Esophagus squamous epithelium (tissue), 5 donors: ENCODE results near the gene C2orf76. TPM values are rescaled to one million over a fixed set of nuclear protein-coding genes. Genes with fewer than 3 reads are reported as not detected.

Source experiments
- DNase-seq: peaks from one replicate; lab custom pipeline; 2025; lab: John Stamatoyannopoulos, UW
- H3K27ac ChIP-seq, 4 donors: fragments of 200-600 bp; sonication (generic); one replicate each; pipeline ENCODE4 v1.5.1; 2016 to 2019; ENCODE audit warnings: mild to moderate bottlenecking in 1 of 4
- H3K27me3 ChIP-seq, 4 donors: fragments of 200-600 bp; sonication (generic); 1 replicate in 3 of 4; 2 replicates in 1 of 4; pipeline versions ENCODE4 v1.5.1 to v1.6.0; 2017 to 2021; ENCODE audit warnings: antibody characterized with exemption in 1 of 4
- H3K36me3 ChIP-seq, 3 donors: fragments of 200-600 bp; sonication (generic); one replicate each; pipeline ENCODE4 v1.5.1; 2016 to 2019
- H3K4me1 ChIP-seq, 3 donors: fragments of 200-600 bp; sonication (generic); one replicate each; pipeline ENCODE4 v1.5.1; 2017 to 2019
- H3K4me3 ChIP-seq, 4 donors: fragments of 200-600 bp; sonication (generic); 1 replicate in 3 of 4; 2 replicates in 1 of 4; pipeline ENCODE4 v1.5.1; 2016 to 2019; ENCODE audit warnings: mild to moderate bottlenecking in 2 of 4, moderate library complexity in 1 of 4
- H3K9me3 ChIP-seq, 3 donors: fragments of 200-600 bp; sonication (generic); one replicate each; pipeline ENCODE4 v1.5.1; 2016 to 2019
- POLR2A ChIP-seq, 4 donors: fragments of 450-650 bp; IDR thresholded peaks; one replicate each; pipeline ENCODE4 v1.6.1; 2017; ENCODE audit warnings: antibody characterized with exemption in 4 of 4, mild to moderate bottlenecking in 4 of 4, moderate library complexity in 3 of 4
- WGBS, 2 donors: methylation state at CpG; one replicate each; pipeline ENCODE4 v1.1.5; 2018; 5-methylcytosine and 5-hydroxymethylcytosine counted together
- intact Hi-C: fragments of 100-400 bp; cut with DNase I; formaldehyde crosslinking; loops from one replicate; pipeline ENCODE4 v1.15.0; 2022
- total RNA-seq, 4 donors: library from RNA; depleted of rRNA; stranded (reverse); fragments of >200 nt; gene quantifications; one replicate each; pipeline ENCODE4 v1.1.0, GENCODE V29; 2016
- TF ChIP-seq, protein P1 (sequence below), 6 experiments: fragments of 450-650 bp in 4 of 6; fragments of 200-600 bp in 2 of 6; sonication (generic) in 2 of 6; IDR thresholded peaks; one replicate each; pipeline ENCODE4 v1.5.1; 2016 to 2019; ENCODE audit warnings: antibody characterized with exemption in 6 of 6, mild to moderate bottlenecking in 4 of 6, moderate library complexity in 4 of 6
- donor health status: DM: yes; HTN: yes; CAD: no.

Gene C2orf76
- total RNA-seq, 4 donors from 2014 or later: 5.7 to 9.7 (median 8.4) TPM

DNA sequence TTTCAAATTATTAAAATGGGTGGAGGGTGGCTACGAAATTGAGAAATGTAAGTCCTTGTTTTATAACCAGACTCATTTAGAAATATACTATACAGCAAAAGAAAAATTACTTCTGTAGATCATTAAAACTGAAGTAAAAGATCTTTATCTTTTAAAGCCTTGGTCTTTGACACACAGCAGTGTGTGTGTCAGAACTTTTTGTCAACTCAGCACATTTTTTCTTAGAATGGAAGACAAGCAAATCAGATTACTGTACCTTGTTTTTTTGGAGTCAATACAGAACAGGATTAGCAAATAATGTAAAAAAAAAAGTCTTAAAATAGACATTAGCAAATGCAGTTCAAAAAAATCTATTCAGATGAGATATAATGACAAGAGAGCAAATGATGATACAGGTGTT lies 49.1 kb downstream of the C2orf76 start:
- 86 to 96% methylated on average over 1 of the region's 1 CpG for WGBS, 2 donors
- Histone ChIP-seq H3K27me3 (no peaks in the 10 kb centered on the region), H3K4me1 (peaks cover 0 to 54% (median 0%) of the 10 kb centered on the region in 3 donors), H3K9me3 (no peaks in the 10 kb centered on the region), H3K36me3 (no peaks in the 10 kb centered on the region), H3K4me3 (no peak overlapping the region), H3K27ac (no peak overlapping the region)
- intact Hi-C loops: no loop called here
- TF ChIP-seq POLR2A (IDR thresholded peaks at IDR 0.05): no peak
- TF ChIP-seq, protein P1, sequence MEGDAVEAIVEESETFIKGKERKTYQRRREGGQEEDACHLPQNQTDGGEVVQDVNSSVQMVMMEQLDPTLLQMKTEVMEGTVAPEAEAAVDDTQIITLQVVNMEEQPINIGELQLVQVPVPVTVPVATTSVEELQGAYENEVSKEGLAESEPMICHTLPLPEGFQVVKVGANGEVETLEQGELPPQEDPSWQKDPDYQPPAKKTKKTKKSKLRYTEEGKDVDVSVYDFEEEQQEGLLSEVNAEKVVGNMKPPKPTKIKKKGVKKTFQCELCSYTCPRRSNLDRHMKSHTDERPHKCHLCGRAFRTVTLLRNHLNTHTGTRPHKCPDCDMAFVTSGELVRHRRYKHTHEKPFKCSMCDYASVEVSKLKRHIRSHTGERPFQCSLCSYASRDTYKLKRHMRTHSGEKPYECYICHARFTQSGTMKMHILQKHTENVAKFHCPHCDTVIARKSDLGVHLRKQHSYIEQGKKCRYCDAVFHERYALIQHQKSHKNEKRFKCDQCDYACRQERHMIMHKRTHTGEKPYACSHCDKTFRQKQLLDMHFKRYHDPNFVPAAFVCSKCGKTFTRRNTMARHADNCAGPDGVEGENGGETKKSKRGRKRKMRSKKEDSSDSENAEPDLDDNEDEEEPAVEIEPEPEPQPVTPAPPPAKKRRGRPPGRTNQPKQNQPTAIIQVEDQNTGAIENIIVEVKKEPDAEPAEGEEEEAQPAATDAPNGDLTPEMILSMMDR (IDR thresholded peaks at IDR 0.05): no peak
- DNase-seq: no peak

DNA sequence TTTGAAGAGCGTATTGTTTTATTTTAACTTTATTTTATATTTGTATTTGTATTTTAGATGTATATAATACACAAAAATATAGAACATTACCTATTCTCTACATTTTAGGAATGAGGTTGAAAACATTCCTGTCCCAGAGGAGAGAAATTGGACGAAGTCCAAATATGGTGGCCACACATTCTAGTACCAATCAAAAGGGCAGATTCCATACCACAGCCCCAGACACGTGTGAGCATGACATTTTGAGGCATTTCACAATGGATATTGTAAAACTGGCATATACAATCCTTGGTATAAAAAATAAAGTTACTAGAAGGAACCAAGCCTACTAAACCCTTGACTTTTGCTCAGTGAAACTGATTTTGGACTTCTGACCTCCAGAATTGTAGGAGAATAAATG lies 50.6 kb downstream of the C2orf76 start:
- Histone ChIP-seq H3K4me1 (peaks cover 0 to 53% (median 0%) of the 10 kb centered on the region in 3 donors), H3K27me3 (no peaks in the 10 kb centered on the region), H3K36me3 (peaks cover 0 to 8% (median 0%) of the 10 kb centered on the region in 3 donors), H3K27ac (peak overlapping the region in 2 of 4 donors; percentile 39 to 64), H3K9me3 (no peaks in the 10 kb centered on the region), H3K4me3 (no peak overlapping the region)
- intact Hi-C loops: no loop called here
- no peak for TF ChIP-seq POLR2A (IDR thresholded peaks at IDR 0.05)
- TF ChIP-seq, protein P1 (IDR thresholded peaks at IDR 0.05): no peak
- no peak for DNase-seq
- WGBS, 2 donors: 55 to 62% methylated on average over 3 of the region's 3 CpGs

DNA sequence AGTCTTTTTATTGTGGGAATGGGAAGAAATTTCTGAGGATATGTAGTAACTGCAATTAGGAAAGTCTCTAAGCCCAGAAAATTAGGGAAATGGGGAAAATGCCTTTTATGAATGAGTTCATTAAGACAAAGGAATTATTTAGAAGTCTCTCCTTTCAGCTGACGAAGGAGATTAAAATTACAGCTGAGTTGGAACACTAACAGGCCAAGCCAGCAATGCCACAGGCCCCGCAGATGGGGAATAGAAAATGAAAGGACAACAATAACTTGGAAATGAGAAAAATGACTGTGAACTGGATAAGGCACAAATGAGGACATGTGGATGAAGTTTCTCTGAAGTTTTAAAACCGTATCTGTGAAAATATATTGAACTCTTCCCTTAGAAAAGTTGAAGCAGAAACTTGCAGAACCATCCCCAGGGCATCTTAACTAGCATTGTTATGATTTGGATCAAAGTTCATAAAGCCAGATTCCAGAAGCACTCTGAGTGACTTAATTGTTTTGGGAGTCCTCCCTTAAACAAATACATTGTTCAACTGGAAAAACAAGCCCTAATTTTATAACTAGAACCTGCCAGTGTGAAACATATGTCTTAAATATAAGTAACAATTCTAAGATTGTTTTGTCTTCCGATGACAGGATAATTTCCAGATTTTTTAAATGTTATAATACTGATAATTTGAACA lies 51.3 kb downstream of the C2orf76 start:
- 40 to 47% methylated on average over 4 of the region's 4 CpGs for WGBS, 2 donors
- peaks cover 0 to 53% (median 0%) of the 10 kb centered on the region in 3 donors for H3K4me1 ChIP-seq
- no peaks in the 10 kb centered on the region for H3K27me3 ChIP-seq
- intact Hi-C loops: no loop called here
- no peak overlapping the region for H3K4me3 ChIP-seq
- no peak for DNase-seq
- peak overlapping the region in 2 of 4 donors; percentile 39 to 64 for H3K27ac ChIP-seq
- H3K9me3 ChIP-seq: no peaks in the 10 kb centered on the region
- TF ChIP-seq, protein P1 (IDR thresholded peaks at IDR 0.05): no peak
- no peak for TF ChIP-seq POLR2A (IDR thresholded peaks at IDR 0.05)
- H3K36me3 ChIP-seq: peaks cover 0 to 8% (median 0%) of the 10 kb centered on the region in 3 donors

DNA sequence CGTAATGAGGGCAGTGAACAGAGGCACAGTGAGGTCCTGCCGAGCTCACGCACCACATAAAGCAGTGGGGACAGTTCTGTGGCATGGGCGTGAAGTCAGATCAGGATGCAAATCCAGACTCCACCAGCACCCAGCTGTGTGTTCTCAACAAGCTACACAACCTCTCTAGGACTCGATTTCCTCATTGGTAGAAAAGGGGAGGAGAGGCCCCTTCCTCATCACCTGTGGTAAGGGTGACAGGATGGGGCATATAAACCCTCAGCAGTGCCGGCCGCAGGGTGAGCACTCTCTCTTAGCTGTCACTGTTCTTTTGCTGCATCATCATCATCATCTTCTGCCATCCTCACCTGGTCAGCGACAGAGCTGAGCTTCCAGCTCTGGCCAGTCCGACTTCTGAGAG lies 54.8 kb downstream of the C2orf76 start:
- Histone ChIP-seq H3K27ac (no peak overlapping the region), H3K36me3 (peaks cover 0 to 8% (median 0%) of the 10 kb centered on the region in 3 donors), H3K4me3 (no peak overlapping the region), H3K4me1 (peaks cover 0 to 21% (median 0%) of the 10 kb centered on the region in 3 donors), H3K27me3 (no peaks in the 10 kb centered on the region), H3K9me3 (no peaks in the 10 kb centered on the region)
- intact Hi-C loops: no loop called here
- 78 to 87% methylated on average over 9 of the region's 9 CpGs for WGBS, 2 donors
- no peak for DNase-seq
- TF ChIP-seq, protein P1 (IDR thresholded peaks at IDR 0.05): no peak
- TF ChIP-seq POLR2A (IDR thresholded peaks at IDR 0.05): no peak

DNA sequence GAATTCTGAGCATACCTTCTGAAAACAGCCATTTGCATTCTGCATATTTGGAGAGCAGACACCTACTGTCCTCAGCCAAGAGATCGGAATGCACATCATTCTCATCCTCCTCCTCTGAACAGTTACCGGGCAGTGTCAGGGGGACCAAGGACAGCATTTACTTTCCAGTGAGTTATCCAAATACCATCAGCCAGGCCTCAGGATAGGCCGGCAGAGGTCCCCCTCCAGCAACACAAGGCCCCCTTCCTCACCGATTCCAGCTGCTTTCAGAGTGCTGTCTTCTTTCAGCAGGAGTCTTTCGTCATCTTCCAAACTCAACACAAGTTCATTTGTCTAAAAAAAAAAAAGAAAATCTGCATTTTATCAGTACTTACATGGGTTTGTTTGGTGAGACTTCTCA lies 55.3 kb downstream of the C2orf76 start:
- Histone ChIP-seq H3K36me3 (peaks cover 0 to 8% (median 0%) of the 10 kb centered on the region in 3 donors), H3K9me3 (no peaks in the 10 kb centered on the region), H3K4me3 (no peak overlapping the region), H3K27ac (no peak overlapping the region), H3K27me3 (no peaks in the 10 kb centered on the region), H3K4me1 (peaks cover 0 to 18% (median 0%) of the 10 kb centered on the region in 3 donors)
- intact Hi-C loops: no loop called here
- DNase-seq: no peak
- TF ChIP-seq, protein P1 (IDR thresholded peaks at IDR 0.05): no peak
- no peak for TF ChIP-seq POLR2A (IDR thresholded peaks at IDR 0.05)
- 80 to 91% methylated on average over 5 of the region's 5 CpGs for WGBS, 2 donors
